ENCODE data around the gene ULBP3. TPM values are rescaled to one million over a fixed set of nuclear protein-coding genes. Genes with fewer than 3 reads are reported as not detected.
A peak's percentile ranks its signal among the peaks of the same experiment; 100 is the strongest.

Gene ULBP3
- 24.2 TPM for total RNA-seq

GRCh38 chr6:150068720-150069648, at the start of gene ULBP3:
Gene ULBP3, minus strand, starts transcription at chr6:150069121. Its CDS starts 55 bp downstream, at chr6:150069066.
- peak; percentile 70 to 95 for DNase-seq (ENCODE audit: low spot score in 2 of 2)
- Histone ChIP-seq H3K4me3 (peak within 1 kb of the TSS; percentile 63 to 88), H3K27me3 (no peaks in the 10 kb centered on the region), H3K4me1 (peaks cover 0 to 5% of the 10 kb centered on the region in 2 donors), H3K36me3 (no peaks in the 10 kb centered on the region), H3K27ac (peak within 1 kb of the TSS; percentile 76 to 80), H3K9me3 (no peaks in the 10 kb centered on the region)
- intact Hi-C loops (cut with DNase I): loop anchor here (5.0 kb wide), 3 partner anchors 62 to 333 kb away; partner anchors contain the start of gene ULBP2
- peak in 2 of 3 experiments; percentile 69 to 72 for TF ChIP-seq CTCF (IDR thresholded peaks at IDR 0.05)

- Histone ChIP-seq H3K27ac (no peak overlapping the region), H3K9me3 (no peaks in the 10 kb centered on the region), H3K36me3 (no peaks in the 10 kb centered on the region), H3K27me3 (no peaks in the 10 kb centered on the region), H3K4me1 (no peaks in the 10 kb centered on the region), H3K4me3 (no peak overlapping the region)
- intact Hi-C loops (cut with DNase I): no loop called here
- no peak for DNase-seq (ENCODE audit: low spot score in 2 of 2)
- no peak for TF ChIP-seq CTCF (IDR thresholded peaks at IDR 0.05)
These were observed 49.7 kb upstream of the ULBP3 start for GRCh38 chr6:150118627-150119026.

- intact Hi-C loops (cut with DNase I): no loop called here
- no peak for DNase-seq (ENCODE audit: low spot score in 2 of 2)
These were observed 49.3 kb upstream of the ULBP3 start for GRCh38 chr6:150118203-150118602.

GRCh38 chr6:150116200-150116800, 47.4 kb upstream of the ULBP3 start:
- intact Hi-C loops (cut with DNase I): no loop called here
- Histone ChIP-seq H3K27me3 (no peaks in the 10 kb centered on the region), H3K9me3 (no peaks in the 10 kb centered on the region), H3K36me3 (no peaks in the 10 kb centered on the region), H3K4me3 (no peak overlapping the region), H3K27ac (no peak overlapping the region), H3K4me1 (no peaks in the 10 kb centered on the region)
- TF ChIP-seq CTCF (IDR thresholded peaks at IDR 0.05): no peak
- DNase-seq (ENCODE audit: low spot score in 2 of 2): no peak

More at GRCh38 chr6:150118203-150118602, 49.3 kb upstream of the ULBP3 start:
- Histone ChIP-seq H3K27me3 (no peaks in the 10 kb centered on the region), H3K4me1 (no peaks in the 10 kb centered on the region), H3K36me3 (no peaks in the 10 kb centered on the region), H3K4me3 (no peak overlapping the region), H3K9me3 (no peaks in the 10 kb centered on the region), H3K27ac (no peak overlapping the region)
- TF ChIP-seq CTCF (IDR thresholded peaks at IDR 0.05): no peak

GRCh38 chr6:150115769-150116168, 46.8 kb upstream of the ULBP3 start:
- DNase-seq (ENCODE audit: low spot score in 2 of 2): no peak
- no peaks in the 10 kb centered on the region for H3K27me3 ChIP-seq
- no peak overlapping the region for H3K27ac ChIP-seq
- TF ChIP-seq CTCF (IDR thresholded peaks at IDR 0.05): no peak
- no peaks in the 10 kb centered on the region for H3K4me1 ChIP-seq
- no peaks in the 10 kb centered on the region for H3K36me3 ChIP-seq
- H3K4me3 ChIP-seq: no peak overlapping the region
- H3K9me3 ChIP-seq: no peaks in the 10 kb centered on the region
- intact Hi-C loops (cut with DNase I): no loop called here
